Thoracic aorta (tissue), 2 donors: ENCODE results near the gene PRDM1. TPM values are rescaled to one million over a fixed set of nuclear protein-coding genes. Genes with fewer than 3 reads are reported as not detected.

Source experiments
- ATAC-seq: fragments of 150-250 bp; one replicate; pipeline ENCODE4 v1.8.0; 2017; ENCODE audit warnings: low read depth; ENCODE audit not compliant: insufficient number of reproducible peaks, low FRiP score
- DNase-seq: peaks from one replicate; pipeline ENCODE4 v3.0.0-alpha.2; 2020; ENCODE audit warnings: low spot score
- H3K27ac ChIP-seq, 2 donors: fragments of 200-600 bp; sonication (generic); 1 replicate in 1 of 2; 2 replicates in 1 of 2; pipeline ENCODE4 v1.5.1; 2016; ENCODE audit warnings: mild to moderate bottlenecking in 2 of 2, moderate library complexity in 2 of 2
- H3K27me3 ChIP-seq: fragments of 200-600 bp; sonication (generic); replicated peaks from 2 replicates; pipeline ENCODE4 v1.6.0; 2016; ENCODE audit warnings: mild to moderate bottlenecking; ENCODE audit not compliant: insufficient read depth
- H3K36me3 ChIP-seq: fragments of 200-600 bp; sonication (generic); one replicate; pipeline ENCODE4 v1.5.1; 2016
- H3K4me1 ChIP-seq, 2 donors: fragments of 200-600 bp; sonication (generic); 1 replicate in 1 of 2; 2 replicates in 1 of 2; pipeline versions ENCODE4 v1.5.1 to v1.6.0; 2016; ENCODE audit warnings: low read depth in 2 of 2, mild to moderate bottlenecking in 1 of 2; ENCODE audit not compliant: control insufficient read depth in 1 of 2
- H3K4me3 ChIP-seq: fragments of 200-600 bp; sonication (generic); 2 replicates; pipeline ENCODE4 v1.5.1; 2016; ENCODE audit warnings: mild to moderate bottlenecking
- H3K9me3 ChIP-seq: fragments of 200-600 bp; sonication (generic); 2 replicates; pipeline ENCODE4 v1.5.1; 2016
- CTCF ChIP-seq: fragments of 200-600 bp; sonication (generic); IDR thresholded peaks from one replicate; pipeline ENCODE4 v1.5.1; 2019; ENCODE audit warnings: antibody characterized with exemption
- total RNA-seq, 2 donors: library from RNA; depleted of rRNA; stranded (reverse); fragments of >200 nt; gene quantifications; one replicate each; pipeline versions ENCODE4 v1.1.0 to v1.2.3, GENCODE V29; 2016

Gene PRDM1
- total RNA-seq, 2 donors from 2014 or later = 4.1 to 7.9 TPM

- H3K4me3 ChIP-seq = no peak overlapping the region
- ATAC-seq (no peak), DNase-seq (no peak)
- H3K27ac ChIP-seq = no peak overlapping the region
- no peak for TF ChIP-seq CTCF
- H3K9me3 ChIP-seq = no peaks in the 10 kb centered on the region
- no peaks in the 10 kb centered on the region for H3K27me3 ChIP-seq
- no peaks in the 10 kb centered on the region for H3K36me3 ChIP-seq
- H3K4me1 ChIP-seq = no peaks in the 10 kb centered on the region
Measured at GRCh38 chr6:106120006-106120405, 33.9 kb downstream of the PRDM1 start.

GRCh38 chr6:106120406-106120805, 34.3 kb downstream of the PRDM1 start:
- ATAC-seq (no peak), DNase-seq (no peak)
- TF ChIP-seq CTCF = no peak
- no peaks in the 10 kb centered on the region for H3K27me3 ChIP-seq
- no peaks in the 10 kb centered on the region for H3K4me1 ChIP-seq
- no peak overlapping the region for H3K27ac ChIP-seq
- no peaks in the 10 kb centered on the region for H3K9me3 ChIP-seq
- H3K4me3 ChIP-seq = no peak overlapping the region
- no peaks in the 10 kb centered on the region for H3K36me3 ChIP-seq

GRCh38 chr6:106122306-106122918, 36.3 kb downstream of the PRDM1 start:
- Histone ChIP-seq H3K27ac (no peak overlapping the region), H3K4me3 (no peak overlapping the region), H3K36me3 (no peaks in the 10 kb centered on the region), H3K27me3 (no peaks in the 10 kb centered on the region), H3K9me3 (no peaks in the 10 kb centered on the region), H3K4me1 (no peaks in the 10 kb centered on the region)
- ATAC-seq = no peak
- TF ChIP-seq CTCF = no peak
- no peak for DNase-seq

GRCh38 chr6:106122938-106123656, 37.0 kb downstream of the PRDM1 start:
- Histone ChIP-seq H3K36me3 (no peaks in the 10 kb centered on the region), H3K4me1 (no peaks in the 10 kb centered on the region), H3K4me3 (no peak overlapping the region), H3K27me3 (no peaks in the 10 kb centered on the region), H3K9me3 (no peaks in the 10 kb centered on the region), H3K27ac (no peak overlapping the region)
- DNase-seq (no peak), ATAC-seq (no peak)
- TF ChIP-seq CTCF = no peak

GRCh38 chr6:106124015-106124414, 37.9 kb downstream of the PRDM1 start:
- no peaks in the 10 kb centered on the region for H3K4me1 ChIP-seq
- ATAC-seq (no peak), DNase-seq (no peak)
- TF ChIP-seq CTCF = no peak
- no peaks in the 10 kb centered on the region for H3K27me3 ChIP-seq
- no peak overlapping the region for H3K27ac ChIP-seq
- no peak overlapping the region for H3K4me3 ChIP-seq
- no peaks in the 10 kb centered on the region for H3K9me3 ChIP-seq
- no peaks in the 10 kb centered on the region for H3K36me3 ChIP-seq
